Trophoblast cell (in vitro differentiated cells and primary cell): Measurements from ENCODE around the gene LCK.
A peak's percentile ranks its signal among the peaks of the same experiment; 100 is the strongest.

Experiments used
- DNase-seq, 2 donors: peaks; one replicate each; pipeline ENCODE4 v3.0.0-alpha.2; 2016
- H2AFZ ChIP-seq: 2 replicates; pipeline ENCODE4 v1.6.1; 2013; ENCODE audit warnings: low read length, moderate library complexity, mild to moderate bottlenecking; ENCODE audit not compliant: insufficient read depth, poor library complexity
- H2AK5ac ChIP-seq: 2 replicates; pipeline ENCODE4 v1.6.1; 2013; ENCODE audit warnings: mild to moderate bottlenecking, low read length
- H2BK120ac ChIP-seq: 2 replicates; pipeline ENCODE4 v1.6.1; 2013; ENCODE audit warnings: low read length, mild to moderate bottlenecking, moderate library complexity; ENCODE audit not compliant: insufficient read depth, poor library complexity
- H2BK12ac ChIP-seq: 2 replicates; pipeline ENCODE4 v1.6.1; 2013; ENCODE audit warnings: mild to moderate bottlenecking, low read length, moderate library complexity
- H2BK5ac ChIP-seq: 2 replicates; pipeline ENCODE4 v1.6.1; 2013; ENCODE audit warnings: low read length, low read depth, moderate library complexity, mild to moderate bottlenecking; ENCODE audit not compliant: poor library complexity
- H3K14ac ChIP-seq: 2 replicates; pipeline ENCODE4 v1.6.1; 2013; ENCODE audit warnings: mild to moderate bottlenecking, low read length
- H3K18ac ChIP-seq: 2 replicates; pipeline ENCODE4 v1.6.1; 2013; ENCODE audit warnings: mild to moderate bottlenecking, low read length
- H3K23ac ChIP-seq: 2 replicates; pipeline ENCODE4 v1.6.1; 2013; ENCODE audit warnings: low read length
- H3K27ac ChIP-seq: 2 replicates; pipeline ENCODE4 v1.5.1; 2013; ENCODE audit warnings: low read depth, mild to moderate bottlenecking, inconsistent platforms, low read length, moderate library complexity
- H3K27me3 ChIP-seq: 2 replicates; pipeline ENCODE4 v1.6.1; 2013; ENCODE audit warnings: inconsistent platforms, mild to moderate bottlenecking, low read length, moderate library complexity; ENCODE audit not compliant: insufficient read depth
- H3K36me3 ChIP-seq, 2 experiments: 1 replicate in 1 of 2; 2 replicates in 1 of 2; pipeline ENCODE4 v1.6.1; 2013; ENCODE audit warnings: low read length in 2 of 2, mild to moderate bottlenecking in 2 of 2, moderate library complexity in 1 of 2; ENCODE audit not compliant: insufficient read depth in 2 of 2, control insufficient read depth in 1 of 2
- H3K4ac ChIP-seq: 2 replicates; pipeline ENCODE4 v1.6.1; 2013; ENCODE audit warnings: low read depth, mild to moderate bottlenecking, low read length, moderate library complexity
- H3K4me1 ChIP-seq, 2 experiments: 1 replicate in 1 of 2; 2 replicates in 1 of 2; pipeline ENCODE4 v1.6.1; 2013; ENCODE audit warnings: low read length in 2 of 2, mild to moderate bottlenecking in 2 of 2, moderate library complexity in 1 of 2; ENCODE audit not compliant: insufficient read depth in 2 of 2, control insufficient read depth in 1 of 2
- H3K4me2 ChIP-seq: 2 replicates; pipeline ENCODE4 v1.6.1; 2013; ENCODE audit warnings: inconsistent platforms, mild to moderate bottlenecking, low read length, moderate library complexity
- H3K4me3 ChIP-seq: 2 replicates; pipeline ENCODE4 v1.5.1; 2013; ENCODE audit warnings: mild to moderate bottlenecking, low read depth, low read length, inconsistent platforms
- H3K79me1 ChIP-seq: one replicate; pipeline ENCODE4 v1.6.1; 2013; ENCODE audit warnings: low read length
- H3K79me2 ChIP-seq: 2 replicates; pipeline ENCODE4 v1.6.1; 2013; ENCODE audit warnings: low read length, mild to moderate bottlenecking; ENCODE audit not compliant: control insufficient read depth, insufficient read depth, poor library complexity
- H3K9ac ChIP-seq: 2 replicates; pipeline ENCODE4 v1.6.1; 2013; ENCODE audit warnings: mild to moderate bottlenecking, low read length
- H3K9me3 ChIP-seq: 2 replicates; pipeline ENCODE4 v1.6.1; 2013; ENCODE audit warnings: low read depth, mild to moderate bottlenecking, control low read depth, inconsistent platforms, low read length; ENCODE audit not compliant: insufficient read depth
- H4K12ac ChIP-seq: 2 replicates; pipeline ENCODE4 v1.6.1; 2013; ENCODE audit warnings: low read depth, mild to moderate bottlenecking, low read length, moderate library complexity
- H4K8ac ChIP-seq: 2 replicates; pipeline ENCODE4 v1.6.1; 2013; ENCODE audit warnings: low read depth, mild to moderate bottlenecking, low read length, moderate library complexity
- H4K91ac ChIP-seq: one replicate; pipeline ENCODE4 v1.6.1; 2013; ENCODE audit warnings: low read depth, mild to moderate bottlenecking, low read length, moderate library complexity
- WGBS: extraction: QIAGEN DNeasy Blood & Tissue Kit; methylation state at CpG from one replicate; pipeline ENCODE4 v1.1.7; 2013; ENCODE audit warnings: missing lambda C conversion rate; ENCODE audit not compliant: insufficient read length, insufficient coverage; ENCODE audit errors: extremely low coverage; 5-methylcytosine and 5-hydroxymethylcytosine counted together

LCK gene

GRCh38 chr1:32220746-32221580 is 30.1 kb upstream of the LCK start:
- H3K18ac ChIP-seq = peak overlapping the region; percentile 16
- peak overlapping the region; percentile 21 for H4K12ac ChIP-seq
- H3K4me1 ChIP-seq = peaks cover 7% of the 10 kb centered on the region in 2 experiments
- H2BK5ac ChIP-seq = no peak overlapping the region
- H2AFZ ChIP-seq = no peak overlapping the region
- H3K23ac ChIP-seq = no peak overlapping the region
- peak overlapping the region; percentile 37 for H3K4ac ChIP-seq
- peaks cover 11% of the 10 kb centered on the region for H3K79me2 ChIP-seq
- H3K9ac ChIP-seq = no peak overlapping the region
- no peak overlapping the region for H4K91ac ChIP-seq
- H3K27me3 ChIP-seq = no peaks in the 10 kb centered on the region
- no peak overlapping the region for H3K4me3 ChIP-seq
- no CpG with 5 or more reads among the region's 4 CpGs for WGBS
- H3K9me3 ChIP-seq = peaks cover 1% of the 10 kb centered on the region
- peaks cover 29 to 30% of the 10 kb centered on the region in 2 experiments for H3K36me3 ChIP-seq
- H2BK12ac ChIP-seq = no peak overlapping the region
- no peak overlapping the region for H3K14ac ChIP-seq
- no peak for DNase-seq
- no peak overlapping the region for H4K8ac ChIP-seq
- peak overlapping the region; percentile 69 for H3K4me2 ChIP-seq
- no peak overlapping the region for H3K27ac ChIP-seq
- H3K79me1 ChIP-seq = peaks cover 9% of the 10 kb centered on the region
- H2BK120ac ChIP-seq = no peak overlapping the region
- peak overlapping the region; percentile 36 for H2AK5ac ChIP-seq

DNA sequence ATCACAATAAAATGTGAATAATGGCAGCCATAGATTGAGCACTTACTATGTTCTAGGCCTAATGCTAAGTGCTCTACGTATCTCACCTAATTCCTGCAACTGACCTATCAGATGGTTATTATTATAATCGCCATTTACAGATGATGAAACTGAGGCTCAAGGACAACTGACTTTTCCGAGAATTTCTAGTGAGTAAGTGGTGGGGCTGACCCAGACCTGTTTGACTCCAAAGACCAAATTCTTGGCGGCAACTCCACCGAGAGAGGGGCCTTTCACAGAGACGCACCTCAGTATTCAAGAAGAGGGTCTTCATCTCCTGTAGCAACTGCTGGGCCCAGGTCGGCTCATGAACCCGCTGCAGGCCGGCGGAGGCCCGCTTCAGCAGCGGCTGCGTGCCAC is 29.5 kb upstream of the LCK start:
- no peak overlapping the region for H3K23ac ChIP-seq

GRCh38 chr1:32221980-32222755 is 28.9 kb upstream of the LCK start, which contains the start of the genes EIF3I and TMEM234:
Gene EIF3I, plus strand, starts transcription at chr1:32222407. Its CDS starts 35 bp downstream, at chr1:32222442.
Gene TMEM234, minus strand, starts transcription at chr1:32222353. Its CDS starts 31 bp downstream, at chr1:32222322.
- Histone ChIP-seq H3K36me3 (peaks cover 25 to 26% of the 10 kb centered on the region in 2 experiments), H3K27ac (peak within 1 kb of the TSS; percentile 70), H4K12ac (peak within 1 kb of the TSS; percentile 76), H4K91ac (peak within 1 kb of the TSS; percentile 69), H3K14ac (peak within 1 kb of the TSS; percentile 90), H3K9me3 (peaks cover 1% of the 10 kb centered on the region), H3K4ac (peak within 1 kb of the TSS; percentile 77), H3K9ac (peak within 1 kb of the TSS; percentile 93), H2AK5ac (peak within 1 kb of the TSS; percentile 36), H3K79me1 (peaks cover 9% of the 10 kb centered on the region), H3K18ac (peak within 1 kb of the TSS; percentile 84), H3K4me3 (peak within 1 kb of the TSS; percentile 90), H2BK12ac (no peak within 1 kb of the TSS), H3K23ac (no peak within 1 kb of the TSS), H2BK5ac (peak within 1 kb of the TSS; percentile 62), H3K27me3 (no peaks in the 10 kb centered on the region), H3K4me2 (peak within 1 kb of the TSS; percentile 75), H4K8ac (peak within 1 kb of the TSS; percentile 92), H2AFZ (peak within 1 kb of the TSS; percentile 90), H3K79me2 (peaks cover 11% of the 10 kb centered on the region), H2BK120ac (peak within 1 kb of the TSS; percentile 67), H3K4me1 (peaks cover 7% of the 10 kb centered on the region in 2 experiments)
- WGBS = no CpG with 5 or more reads among the region's 46 CpGs
- peak; percentile 91 to 97 for DNase-seq

More for the DNA sequence above, 29.5 kb upstream of the LCK start:
- no CpG with 5 or more reads among the region's 13 CpGs for WGBS
- Histone ChIP-seq H2AK5ac (peak overlapping the region; percentile 36), H3K4me2 (peak overlapping the region; percentile 69), H3K79me2 (peaks cover 11% of the 10 kb centered on the region), H3K27ac (peak overlapping the region; percentile 70), H3K4me3 (peak overlapping the region; percentile 90), H3K27me3 (no peaks in the 10 kb centered on the region), H3K79me1 (peaks cover 9% of the 10 kb centered on the region), H4K91ac (peak overlapping the region; percentile 65), H4K12ac (peak overlapping the region; percentile 70), H2BK5ac (no peak overlapping the region), H2BK120ac (no peak overlapping the region), H2BK12ac (no peak overlapping the region), H3K18ac (peak overlapping the region; percentile 16), H3K4ac (peak overlapping the region; percentile 77), H3K4me1 (peaks cover 7% of the 10 kb centered on the region in 2 experiments), H2AFZ (peak overlapping the region; percentile 67), H3K9ac (peak overlapping the region; percentile 20), H3K14ac (peak overlapping the region; percentile 69), H3K9me3 (peaks cover 1% of the 10 kb centered on the region), H4K8ac (peak overlapping the region; percentile 84), H3K36me3 (peaks cover 28 to 29% of the 10 kb centered on the region in 2 experiments)
- no peak for DNase-seq

DNA sequence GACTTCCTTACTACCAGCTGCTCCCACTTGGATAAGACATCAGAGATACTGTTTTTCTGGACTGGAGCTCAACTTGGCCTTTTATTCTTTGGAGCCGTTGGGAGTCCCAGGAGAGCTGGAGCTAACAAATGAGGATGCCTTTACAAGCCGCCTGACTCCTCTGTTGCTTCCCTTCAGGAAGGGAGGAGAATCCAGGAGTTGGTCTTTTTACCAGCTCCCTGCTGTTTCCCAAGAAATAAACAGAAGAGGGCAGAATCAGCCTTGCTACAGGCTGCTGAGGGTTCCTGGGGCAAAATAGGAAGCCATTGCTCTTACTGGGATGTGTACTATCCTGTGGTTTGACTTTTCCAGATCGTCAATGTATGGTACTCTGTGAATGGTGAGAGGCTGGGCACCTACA is 27.4 kb upstream of the LCK start:
- H4K91ac ChIP-seq = no peak overlapping the region

More for the DNA sequence above, 27.4 kb upstream of the LCK start:
- H4K8ac ChIP-seq = no peak overlapping the region
- peaks cover 7% of the 10 kb centered on the region in 2 experiments for H3K4me1 ChIP-seq
- H3K79me2 ChIP-seq = peaks cover 11% of the 10 kb centered on the region
- no peak overlapping the region for H2BK5ac ChIP-seq
- H3K79me1 ChIP-seq = peaks cover 9% of the 10 kb centered on the region
- H3K27ac ChIP-seq = no peak overlapping the region
- no peak overlapping the region for H3K4ac ChIP-seq
- no peak overlapping the region for H3K4me3 ChIP-seq
- no peak overlapping the region for H3K9ac ChIP-seq
- H2AFZ ChIP-seq = no peak overlapping the region
- peaks cover 1% of the 10 kb centered on the region for H3K9me3 ChIP-seq
- no peak overlapping the region for H2BK12ac ChIP-seq
- no peak overlapping the region for H2AK5ac ChIP-seq
- no peak overlapping the region for H3K14ac ChIP-seq
- H3K18ac ChIP-seq = peak overlapping the region; percentile 43
- no CpG with 5 or more reads among the region's 3 CpGs for WGBS
- no peaks in the 10 kb centered on the region for H3K27me3 ChIP-seq
- no peak overlapping the region for H3K23ac ChIP-seq
- no peak overlapping the region for H2BK120ac ChIP-seq
- H3K4me2 ChIP-seq = no peak overlapping the region
- DNase-seq = no peak
- peaks cover 35 to 40% of the 10 kb centered on the region in 2 experiments for H3K36me3 ChIP-seq
- no peak overlapping the region for H4K12ac ChIP-seq
